Liver (tissue), 9 donors: ENCODE measurements around the gene CSTA. TPM values are rescaled to one million over a fixed set of nuclear protein-coding genes. Genes with fewer than 3 reads are reported as not detected.

Experiments
- DNase-seq: peaks from one replicate; pipeline ENCODE4 v3.0.0-alpha.2; 2017; ENCODE audit warnings: low spot score
- H3K27ac ChIP-seq, 2 donors: one replicate each; pipeline ENCODE4 v1.7.0; 2013; ENCODE audit warnings: inconsistent platforms in 2 of 2, low read length in 2 of 2, control low read depth in 1 of 2, low read depth in 1 of 2, mild to moderate bottlenecking in 1 of 2
- H3K27me3 ChIP-seq, 4 donors: one replicate each; pipeline versions ENCODE4 v1.6.1 to v1.7.0; 2013; ENCODE audit warnings: low read length in 3 of 4, inconsistent platforms in 1 of 4, mild to moderate bottlenecking in 1 of 4, moderate library complexity in 1 of 4; ENCODE audit not compliant: control insufficient read depth in 4 of 4, insufficient read depth in 4 of 4
- H3K36me3 ChIP-seq, 4 donors: one replicate each; pipeline versions ENCODE4 v1.6.1 to v1.7.0; 2013; ENCODE audit warnings: low read length in 3 of 4, mild to moderate bottlenecking in 3 of 4, low read depth in 1 of 4, moderate library complexity in 1 of 4; ENCODE audit not compliant: control insufficient read depth in 4 of 4, insufficient read depth in 3 of 4
- H3K4me1 ChIP-seq, 4 donors: one replicate each; pipeline versions ENCODE4 v1.6.1 to v1.7.0; 2013; ENCODE audit warnings: low read length in 3 of 4, mild to moderate bottlenecking in 3 of 4, moderate library complexity in 1 of 4; ENCODE audit not compliant: control insufficient read depth in 4 of 4, insufficient read depth in 4 of 4
- H3K4me3 ChIP-seq, 3 donors: one replicate each; pipeline versions ENCODE4 v1.6.1 to v1.7.0; 2013; ENCODE audit warnings: low read length in 3 of 3, control low read depth in 1 of 3, low read depth in 1 of 3, mild to moderate bottlenecking in 1 of 3
- H3K9ac ChIP-seq, 2 donors: one replicate each; pipeline ENCODE4 v1.7.0; 2013; ENCODE audit warnings: low read length in 2 of 2, mild to moderate bottlenecking in 2 of 2, moderate library complexity in 2 of 2, control low read depth in 1 of 2, low read depth in 1 of 2
- H3K9me3 ChIP-seq, 4 donors: one replicate each; pipeline versions ENCODE4 v1.6.1 to v1.7.0; 2013; ENCODE audit warnings: low read length in 3 of 4; ENCODE audit not compliant: control insufficient read depth in 4 of 4
- EGR1 ChIP-seq, 2 donors: IDR thresholded peaks; 2 replicates each; pipeline ENCODE4 v1.6.1; 2016 to 2018; ENCODE audit warnings: antibody characterized with exemption in 2 of 2, low read depth in 2 of 2
- FOXA1 ChIP-seq: IDR thresholded peaks from 2 replicates; pipeline ENCODE4 v1.6.1; 2016; ENCODE audit warnings: antibody characterized with exemption
- FOXA2 ChIP-seq: IDR thresholded peaks from 2 replicates; pipeline ENCODE4 v1.6.1; 2016; ENCODE audit warnings: antibody characterized with exemption
- GABPA ChIP-seq, 2 donors: IDR thresholded peaks in 1 of 2; conservative IDR thresholded peaks in 1 of 2; 2 replicates each; pipeline ENCODE4 v1.6.1; 2016; ENCODE audit warnings: antibody characterized with exemption in 2 of 2, mild to moderate bottlenecking in 1 of 2, moderate library complexity in 1 of 2
- HNF4A ChIP-seq, 2 donors: conservative IDR thresholded peaks; 2 replicates each; pipeline ENCODE4 v1.6.1; 2016; ENCODE audit warnings: antibody characterized with exemption in 2 of 2, mild to moderate bottlenecking in 2 of 2
- HNF4G ChIP-seq: IDR thresholded peaks from 2 replicates; pipeline ENCODE4 v1.6.1; 2016; ENCODE audit warnings: antibody characterized with exemption
- JUND ChIP-seq, 2 donors: IDR thresholded peaks; 2 replicates each; pipeline ENCODE4 v1.6.1; 2016; ENCODE audit warnings: antibody characterized with exemption in 2 of 2
- NR2F2 ChIP-seq: IDR thresholded peaks from 2 replicates; pipeline ENCODE4 v1.6.1; 2016; ENCODE audit warnings: antibody characterized with exemption
- RAD21 ChIP-seq, 2 donors: IDR thresholded peaks; 2 replicates each; pipeline ENCODE4 v1.6.1; 2016; ENCODE audit warnings: antibody characterized with exemption in 2 of 2, mild to moderate bottlenecking in 2 of 2
- RXRA ChIP-seq, 2 donors: IDR thresholded peaks; 2 replicates each; pipeline ENCODE4 v1.6.1; 2017 to 2018; ENCODE audit warnings: antibody characterized with exemption in 2 of 2, mild to moderate bottlenecking in 1 of 2
- SP1 ChIP-seq: IDR thresholded peaks from 2 replicates; pipeline ENCODE4 v1.6.1; 2018; ENCODE audit warnings: antibody characterized with exemption, mild to moderate bottlenecking
- TAF1 ChIP-seq: conservative IDR thresholded peaks from 2 replicates; pipeline ENCODE4 v1.6.1; 2016; ENCODE audit warnings: antibody characterized with exemption, mild to moderate bottlenecking
- YY1 ChIP-seq: IDR thresholded peaks from 2 replicates; pipeline ENCODE4 v1.6.1; 2016; ENCODE audit warnings: antibody characterized with exemption, mild to moderate bottlenecking
- polyA plus RNA-seq, 2 donors: library from polyadenylated mRNA; stranded (reverse) in 1 of 2; unstranded in 1 of 2; fragments of 200-250 nt in 1 of 2; fragments of >200 nt in 1 of 2; fragmentation: Nextera tagmentation in 1 of 2; extraction: Ambion mirVana in 1 of 2; gene quantifications; one replicate each; pipeline versions ENCODE4 v1.2.1 to v1.2.3, GENCODE V29; 2013 to 2015
- total RNA-seq, 2 donors: library from RNA; depleted of rRNA; stranded (reverse); fragments of >200 nt; gene quantifications; one replicate each; pipeline ENCODE4 v1.2.3, GENCODE V29; 2014
- TF ChIP-seq, protein P1 (sequence below): IDR thresholded peaks from 2 replicates; pipeline ENCODE4 v1.6.1; 2016; ENCODE audit warnings: antibody characterized with exemption
- TF ChIP-seq, protein P2 (sequence below): fragments of 150-350 bp; IDR thresholded peaks from 2 replicates; pipeline ENCODE4 v1.5.1; 2017; ENCODE audit warnings: improper control_type of control experiment, low read depth, low read length; ENCODE audit not compliant: missing input control
- TF ChIP-seq, protein P3 (sequence below): IDR thresholded peaks from 2 replicates; pipeline ENCODE4 v1.6.1; 2016; ENCODE audit warnings: antibody characterized with exemption
- TF ChIP-seq, protein P4 (sequence below): IDR thresholded peaks from 2 replicates; pipeline ENCODE4 v1.6.1; 2016; ENCODE audit warnings: antibody characterized with exemption, mild to moderate bottlenecking
- TF ChIP-seq, protein P5 (sequence below): IDR thresholded peaks from 2 replicates; pipeline ENCODE4 v1.6.1; 2016; ENCODE audit warnings: antibody characterized with exemption
- donor health status: healthy.
- donor health status: healthy.
- donor health status: healthy.
- donor health status: healthy.
- donor health status: healthy.

CSTA gene
- total and polyA plus RNA-seq, 4 donors = 1.5 to 6.6 (median 4.0) TPM

DNA sequence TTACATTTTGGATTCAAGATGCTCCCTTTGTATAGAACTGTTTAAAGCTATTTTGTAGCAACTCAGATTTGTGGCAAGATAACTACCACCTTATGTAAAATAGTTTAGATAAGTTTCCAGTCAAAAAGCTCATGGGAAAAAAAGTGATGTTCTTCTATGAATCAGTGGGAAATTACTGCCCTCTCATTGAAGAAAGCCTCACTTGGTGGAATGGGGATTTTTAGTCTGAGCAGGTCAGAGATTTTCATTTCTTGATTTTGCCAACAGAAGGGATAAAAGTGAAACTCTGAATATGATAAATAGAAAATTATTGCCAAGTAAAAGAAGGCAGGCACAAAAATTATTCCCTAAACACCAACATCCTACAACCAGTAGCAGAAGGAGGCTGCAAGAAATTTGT, 25.8 kb upstream of the CSTA start:
- peaks cover 3 to 14% (median 7%) of the 10 kb centered on the region in 4 donors for H3K4me1 ChIP-seq

More for the DNA sequence above, 25.8 kb upstream of the CSTA start:
- Histone ChIP-seq H3K4me3 (no peak overlapping the region), H3K36me3 (no peaks in the 10 kb centered on the region), H3K27ac (no peak overlapping the region), H3K27me3 (no peaks in the 10 kb centered on the region), H3K9me3 (peaks cover 0 to 3% (median 1%) of the 10 kb centered on the region in 4 donors), H3K9ac (no peak overlapping the region)
- no peak for DNase-seq
- no peak for TF ChIP-seq RXRA (IDR thresholded peaks at IDR 0.05)
- no peak for TF ChIP-seq FOXA1
- no peak for TF ChIP-seq JUND (IDR thresholded peaks at IDR 0.05)
- TF ChIP-seq FOXA2 = no peak
- TF ChIP-seq HNF4A (conservative IDR thresholded peaks at IDR 0.05) = no peak
- TF ChIP-seq HNF4G = no peak
- TF ChIP-seq, protein P1, sequence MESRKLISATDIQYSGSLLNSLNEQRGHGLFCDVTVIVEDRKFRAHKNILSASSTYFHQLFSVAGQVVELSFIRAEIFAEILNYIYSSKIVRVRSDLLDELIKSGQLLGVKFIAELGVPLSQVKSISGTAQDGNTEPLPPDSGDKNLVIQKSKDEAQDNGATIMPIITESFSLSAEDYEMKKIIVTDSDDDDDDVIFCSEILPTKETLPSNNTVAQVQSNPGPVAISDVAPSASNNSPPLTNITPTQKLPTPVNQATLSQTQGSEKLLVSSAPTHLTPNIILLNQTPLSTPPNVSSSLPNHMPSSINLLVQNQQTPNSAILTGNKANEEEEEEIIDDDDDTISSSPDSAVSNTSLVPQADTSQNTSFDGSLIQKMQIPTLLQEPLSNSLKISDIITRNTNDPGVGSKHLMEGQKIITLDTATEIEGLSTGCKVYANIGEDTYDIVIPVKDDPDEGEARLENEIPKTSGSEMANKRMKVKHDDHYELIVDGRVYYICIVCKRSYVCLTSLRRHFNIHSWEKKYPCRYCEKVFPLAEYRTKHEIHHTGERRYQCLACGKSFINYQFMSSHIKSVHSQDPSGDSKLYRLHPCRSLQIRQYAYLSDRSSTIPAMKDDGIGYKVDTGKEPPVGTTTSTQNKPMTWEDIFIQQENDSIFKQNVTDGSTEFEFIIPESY = no peak
- TF ChIP-seq, protein P2, sequence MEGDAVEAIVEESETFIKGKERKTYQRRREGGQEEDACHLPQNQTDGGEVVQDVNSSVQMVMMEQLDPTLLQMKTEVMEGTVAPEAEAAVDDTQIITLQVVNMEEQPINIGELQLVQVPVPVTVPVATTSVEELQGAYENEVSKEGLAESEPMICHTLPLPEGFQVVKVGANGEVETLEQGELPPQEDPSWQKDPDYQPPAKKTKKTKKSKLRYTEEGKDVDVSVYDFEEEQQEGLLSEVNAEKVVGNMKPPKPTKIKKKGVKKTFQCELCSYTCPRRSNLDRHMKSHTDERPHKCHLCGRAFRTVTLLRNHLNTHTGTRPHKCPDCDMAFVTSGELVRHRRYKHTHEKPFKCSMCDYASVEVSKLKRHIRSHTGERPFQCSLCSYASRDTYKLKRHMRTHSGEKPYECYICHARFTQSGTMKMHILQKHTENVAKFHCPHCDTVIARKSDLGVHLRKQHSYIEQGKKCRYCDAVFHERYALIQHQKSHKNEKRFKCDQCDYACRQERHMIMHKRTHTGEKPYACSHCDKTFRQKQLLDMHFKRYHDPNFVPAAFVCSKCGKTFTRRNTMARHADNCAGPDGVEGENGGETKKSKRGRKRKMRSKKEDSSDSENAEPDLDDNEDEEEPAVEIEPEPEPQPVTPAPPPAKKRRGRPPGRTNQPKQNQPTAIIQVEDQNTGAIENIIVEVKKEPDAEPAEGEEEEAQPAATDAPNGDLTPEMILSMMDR = no peak
- TF ChIP-seq, protein P3, sequence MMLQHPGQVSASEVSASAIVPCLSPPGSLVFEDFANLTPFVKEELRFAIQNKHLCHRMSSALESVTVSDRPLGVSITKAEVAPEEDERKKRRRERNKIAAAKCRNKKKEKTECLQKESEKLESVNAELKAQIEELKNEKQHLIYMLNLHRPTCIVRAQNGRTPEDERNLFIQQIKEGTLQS = no peak
- no peak for TF ChIP-seq GABPA (IDR thresholded peaks at IDR 0.05 in 1 of 2, conservative IDR thresholded peaks at IDR 0.05 in 1 of 2)
- TF ChIP-seq, protein P4, sequence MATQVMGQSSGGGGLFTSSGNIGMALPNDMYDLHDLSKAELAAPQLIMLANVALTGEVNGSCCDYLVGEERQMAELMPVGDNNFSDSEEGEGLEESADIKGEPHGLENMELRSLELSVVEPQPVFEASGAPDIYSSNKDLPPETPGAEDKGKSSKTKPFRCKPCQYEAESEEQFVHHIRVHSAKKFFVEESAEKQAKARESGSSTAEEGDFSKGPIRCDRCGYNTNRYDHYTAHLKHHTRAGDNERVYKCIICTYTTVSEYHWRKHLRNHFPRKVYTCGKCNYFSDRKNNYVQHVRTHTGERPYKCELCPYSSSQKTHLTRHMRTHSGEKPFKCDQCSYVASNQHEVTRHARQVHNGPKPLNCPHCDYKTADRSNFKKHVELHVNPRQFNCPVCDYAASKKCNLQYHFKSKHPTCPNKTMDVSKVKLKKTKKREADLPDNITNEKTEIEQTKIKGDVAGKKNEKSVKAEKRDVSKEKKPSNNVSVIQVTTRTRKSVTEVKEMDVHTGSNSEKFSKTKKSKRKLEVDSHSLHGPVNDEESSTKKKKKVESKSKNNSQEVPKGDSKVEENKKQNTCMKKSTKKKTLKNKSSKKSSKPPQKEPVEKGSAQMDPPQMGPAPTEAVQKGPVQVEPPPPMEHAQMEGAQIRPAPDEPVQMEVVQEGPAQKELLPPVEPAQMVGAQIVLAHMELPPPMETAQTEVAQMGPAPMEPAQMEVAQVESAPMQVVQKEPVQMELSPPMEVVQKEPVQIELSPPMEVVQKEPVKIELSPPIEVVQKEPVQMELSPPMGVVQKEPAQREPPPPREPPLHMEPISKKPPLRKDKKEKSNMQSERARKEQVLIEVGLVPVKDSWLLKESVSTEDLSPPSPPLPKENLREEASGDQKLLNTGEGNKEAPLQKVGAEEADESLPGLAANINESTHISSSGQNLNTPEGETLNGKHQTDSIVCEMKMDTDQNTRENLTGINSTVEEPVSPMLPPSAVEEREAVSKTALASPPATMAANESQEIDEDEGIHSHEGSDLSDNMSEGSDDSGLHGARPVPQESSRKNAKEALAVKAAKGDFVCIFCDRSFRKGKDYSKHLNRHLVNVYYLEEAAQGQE = no peak
- TF ChIP-seq TAF1 = no peak
- TF ChIP-seq EGR1 (IDR thresholded peaks at IDR 0.05; ENCODE audit: low read depth in 2 of 2) = no peak
- no peak for TF ChIP-seq SP1
- TF ChIP-seq YY1 = no peak
- TF ChIP-seq NR2F2 = no peak
- TF ChIP-seq, protein P5, sequence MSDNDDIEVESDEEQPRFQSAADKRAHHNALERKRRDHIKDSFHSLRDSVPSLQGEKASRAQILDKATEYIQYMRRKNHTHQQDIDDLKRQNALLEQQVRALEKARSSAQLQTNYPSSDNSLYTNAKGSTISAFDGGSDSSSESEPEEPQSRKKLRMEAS = no peak
- TF ChIP-seq RAD21 (IDR thresholded peaks at IDR 0.05) = no peak
